Activated naive CD8-positive, alpha-beta T cell treated with anti-CD3 and anti-CD28 coated beads, Interleukin-2, amount 50 U/mL, for 16 hours (primary cell): ENCODE results near the gene ARL14.

Source experiments
- DNase-seq: peaks from one replicate; pipeline ENCODE4 v3.0.0-alpha.2; 2020; ENCODE audit warnings: low read depth, low spot score

Gene ARL14

DNA sequence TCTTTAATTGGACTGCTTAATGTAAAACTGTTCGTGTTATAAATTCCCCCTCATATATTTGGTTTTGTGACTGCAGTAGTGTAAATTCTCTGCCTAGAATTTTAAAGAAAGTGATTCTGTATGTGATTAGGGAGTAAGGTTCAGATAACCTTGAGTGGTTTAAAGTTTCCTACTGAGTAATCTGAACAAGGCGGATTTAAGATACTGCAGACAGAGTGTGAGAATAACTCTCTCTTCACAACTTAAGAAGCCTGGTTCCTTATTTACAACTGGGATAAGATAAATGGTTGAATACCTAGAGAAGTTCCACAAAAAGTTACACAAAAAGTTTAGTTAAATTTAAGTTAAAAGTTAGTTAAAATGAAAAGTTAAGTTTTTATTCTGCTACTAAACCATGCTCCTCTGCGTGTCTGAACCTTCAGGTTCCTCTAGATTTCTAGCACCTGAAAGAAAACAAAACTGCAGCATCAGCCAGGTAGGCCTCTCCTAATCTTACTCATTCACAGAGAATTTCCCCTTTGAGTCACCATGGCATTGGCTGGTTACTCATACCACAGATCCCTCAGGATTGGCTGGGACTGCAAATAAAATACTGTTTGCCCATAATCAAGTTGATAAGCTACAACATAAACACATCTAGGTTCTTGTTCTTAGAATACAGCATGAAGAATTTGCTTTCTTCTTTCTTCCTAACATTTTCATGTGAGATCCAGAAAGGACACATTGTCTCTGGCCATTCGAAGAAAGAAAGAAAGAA lies at the start of gene ARL14:
Gene ARL14, plus strand, starts transcription at position 614 of the 757 bp plus-strand sequence. CDS start 187 bp downstream, outside the sequence.
- no peak for DNase-seq

DNA sequence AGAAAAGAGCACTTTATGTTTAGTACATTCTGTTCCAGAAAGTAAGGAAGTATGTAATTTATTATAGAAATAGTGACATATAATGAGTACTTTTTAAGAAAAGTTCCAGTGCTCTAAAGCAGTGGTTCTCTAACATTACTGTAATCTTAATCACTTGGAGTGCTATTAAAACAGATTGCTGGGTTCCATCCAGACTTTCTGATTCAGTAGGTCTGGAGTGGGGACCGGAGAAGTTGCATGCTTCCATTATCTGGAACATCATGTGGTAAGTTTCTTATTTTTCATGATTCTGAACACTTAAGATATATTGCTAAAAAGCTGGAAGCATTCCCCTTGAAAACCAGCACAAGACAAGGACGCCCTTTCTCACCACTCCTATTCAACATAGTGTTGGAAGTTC lies 47.5 kb upstream of the ARL14 start:
- no peak for DNase-seq

DNA sequence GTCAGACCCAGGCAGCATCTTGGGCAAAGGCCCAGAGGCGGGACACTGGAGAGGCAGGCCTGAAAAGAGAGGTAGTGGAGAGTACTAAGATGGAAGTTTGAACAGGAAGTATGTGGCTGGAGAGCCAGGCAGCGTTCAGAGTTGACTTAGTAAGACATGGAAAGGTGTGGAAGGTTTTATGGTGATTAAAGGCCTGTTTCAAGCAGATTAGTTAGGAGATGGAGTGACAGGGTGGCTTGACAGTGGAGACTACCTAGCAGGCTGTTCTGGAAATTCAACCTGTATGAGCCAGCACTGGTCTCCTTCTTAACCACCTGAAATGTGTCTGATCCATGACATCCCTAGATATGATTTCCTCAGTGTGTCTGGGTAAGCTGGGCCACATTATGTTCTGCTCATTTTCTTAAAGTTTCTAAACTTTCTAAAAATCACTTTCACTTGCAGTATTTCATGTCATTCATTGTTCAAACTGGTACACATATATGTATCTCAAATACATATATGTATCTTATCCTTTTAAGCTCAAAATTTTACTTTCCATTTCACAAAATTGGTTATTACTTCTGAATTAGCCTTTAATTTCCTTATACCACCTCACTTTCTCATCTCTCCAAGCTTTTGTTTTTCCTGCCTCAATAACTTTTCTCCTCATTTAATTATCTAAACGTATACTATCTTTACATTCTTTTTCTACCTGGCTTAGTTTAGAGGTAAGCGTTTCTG lies 43.4 kb upstream of the ARL14 start:
- no peak for DNase-seq

DNA sequence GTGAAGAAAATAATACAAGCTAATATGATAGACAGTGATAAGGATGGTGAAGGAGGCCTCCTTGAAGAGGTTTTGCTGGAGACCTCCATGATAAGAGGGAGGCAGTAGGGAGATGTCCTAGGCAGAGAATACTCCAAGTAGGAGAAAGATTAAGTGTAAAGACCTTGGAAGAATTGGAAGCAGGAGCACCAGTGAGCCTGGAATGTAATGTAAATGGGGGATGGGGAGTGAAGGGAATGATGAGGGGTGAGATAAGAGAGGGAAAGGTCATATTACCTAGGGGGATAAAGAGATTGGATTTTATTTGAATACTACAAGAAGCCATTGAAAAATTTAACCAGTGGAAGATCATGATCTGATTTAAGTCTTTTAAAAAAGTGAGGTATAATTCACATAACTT lies 41.7 kb upstream of the ARL14 start:
- no peak for DNase-seq

DNA sequence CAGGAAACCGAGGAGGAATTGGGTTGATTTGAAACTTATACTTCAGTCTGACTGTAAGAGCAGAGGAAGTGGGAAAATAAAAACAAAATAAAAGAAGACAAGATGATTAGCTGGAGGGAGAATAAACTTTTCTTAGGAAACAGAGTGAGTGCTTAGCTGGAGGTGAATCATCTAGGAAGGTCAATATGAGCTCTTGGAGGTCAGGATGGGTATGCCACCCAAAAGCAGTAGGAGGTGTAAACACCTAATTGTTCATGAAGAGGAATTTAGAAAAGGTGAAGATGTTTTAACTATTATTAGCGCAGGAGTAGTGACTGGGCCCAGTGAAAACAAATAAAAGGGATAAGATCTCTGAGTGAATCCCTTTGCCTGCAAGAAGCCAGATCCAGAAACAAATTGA lies 39.9 kb upstream of the ARL14 start:
- DNase-seq: no peak

DNA sequence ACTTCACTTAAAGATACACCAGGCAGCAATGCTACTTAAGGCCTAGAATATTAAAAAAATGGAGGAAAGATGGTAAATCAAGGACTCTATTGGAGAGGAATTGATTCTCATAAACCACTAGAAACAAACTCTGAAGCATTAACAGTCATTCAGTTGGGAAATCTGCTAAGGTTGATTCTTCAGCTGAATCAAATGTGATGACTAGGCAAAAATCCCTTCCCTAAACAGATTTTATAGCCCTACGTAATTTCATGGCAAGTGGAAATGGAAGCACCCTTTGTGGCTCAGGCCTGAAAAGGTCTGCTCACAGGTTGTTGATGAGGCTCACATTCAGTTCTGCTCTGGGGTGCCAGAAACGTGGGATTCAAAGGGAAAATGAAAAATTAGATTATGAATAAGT lies 38.8 kb upstream of the ARL14 start:
- no peak for DNase-seq

DNA sequence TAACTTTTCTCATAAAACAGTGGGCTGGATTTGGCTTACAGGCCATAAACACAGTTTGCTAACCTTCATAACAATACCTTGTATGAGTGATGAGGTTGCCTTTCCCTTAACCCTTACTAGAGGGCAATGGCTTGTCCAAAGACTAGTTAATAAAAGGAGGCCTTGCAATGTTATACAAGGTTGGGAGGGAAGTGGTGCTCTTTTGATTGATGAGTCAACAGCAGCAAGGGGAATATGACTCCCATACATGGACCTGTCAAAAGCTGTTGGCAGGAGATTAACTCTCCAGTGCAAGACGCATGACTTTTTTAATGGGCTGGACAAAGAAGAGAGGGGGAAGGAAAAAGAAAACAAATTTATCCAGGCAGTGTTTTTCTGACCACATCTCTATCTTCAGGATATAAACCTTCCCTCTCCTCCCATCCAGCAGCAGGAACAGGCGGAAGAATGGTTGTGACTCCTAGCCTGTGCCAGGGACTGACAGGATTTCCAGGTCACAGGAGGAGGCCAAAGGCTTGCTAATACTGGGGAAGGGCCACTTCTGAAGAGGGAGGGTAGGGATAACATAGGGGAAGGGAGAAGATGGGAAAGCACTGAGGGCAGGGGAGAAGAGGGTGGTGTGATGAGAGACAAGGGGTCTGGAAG lies 35.2 kb upstream of the ARL14 start:
- DNase-seq: no peak

DNA sequence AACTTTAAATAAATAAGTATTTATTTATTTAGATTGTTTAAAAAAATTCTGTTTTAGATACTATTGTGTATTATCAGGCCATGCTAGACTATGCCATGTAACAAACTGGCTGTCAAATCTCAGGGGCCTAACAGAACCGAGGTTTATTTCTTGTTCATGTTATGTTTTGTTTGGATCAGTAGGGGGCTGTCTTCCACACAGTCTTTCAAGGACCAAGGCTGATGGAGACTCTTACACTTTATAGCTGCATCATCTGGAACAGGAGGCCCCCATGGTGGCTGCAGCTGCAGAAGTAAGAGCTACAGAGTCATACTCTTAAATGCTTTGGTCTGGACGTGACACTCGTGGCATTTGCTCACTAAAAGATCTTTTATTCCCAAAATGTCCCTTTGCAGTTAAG lies 33.0 kb upstream of the ARL14 start:
- no peak for DNase-seq

DNA sequence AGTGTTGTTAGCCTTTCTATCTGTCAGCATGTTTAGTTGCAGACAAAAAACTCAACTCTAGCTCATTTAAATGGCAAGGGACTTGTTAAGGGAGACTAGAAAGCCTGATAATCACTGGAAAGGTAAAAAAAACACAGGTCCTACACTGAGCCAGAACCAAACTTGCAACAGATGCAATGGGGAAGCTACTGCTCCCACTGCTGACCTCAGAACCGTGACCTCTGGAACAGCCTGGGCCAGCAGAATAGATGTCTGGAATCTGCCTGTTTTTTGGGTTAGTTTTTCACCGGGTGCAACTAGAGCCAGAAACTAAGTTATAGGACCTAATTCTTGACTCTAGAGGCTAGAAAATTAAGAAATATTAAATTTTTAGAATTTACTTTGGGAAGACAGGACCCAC lies 32.5 kb upstream of the ARL14 start:
- DNase-seq: no peak

DNA sequence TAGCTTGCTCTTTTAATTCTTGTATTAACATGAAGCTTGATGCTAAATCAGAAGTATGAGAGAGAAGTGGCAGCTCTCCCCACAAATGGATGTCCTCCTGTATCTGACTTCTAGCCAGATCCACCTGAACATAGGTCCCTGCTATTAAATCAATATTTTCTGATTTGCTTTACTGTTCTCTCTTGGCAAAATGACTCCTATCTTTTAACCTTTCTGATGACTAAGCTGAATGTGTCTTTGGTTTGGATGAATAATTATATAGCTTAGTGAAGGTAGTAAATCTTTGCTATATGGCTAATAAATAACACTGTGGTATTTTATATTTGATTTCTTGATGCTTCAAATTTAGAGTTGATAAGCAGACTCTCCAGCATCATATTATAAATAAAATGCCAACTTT lies 28.3 kb upstream of the ARL14 start:
- no peak for DNase-seq

DNA sequence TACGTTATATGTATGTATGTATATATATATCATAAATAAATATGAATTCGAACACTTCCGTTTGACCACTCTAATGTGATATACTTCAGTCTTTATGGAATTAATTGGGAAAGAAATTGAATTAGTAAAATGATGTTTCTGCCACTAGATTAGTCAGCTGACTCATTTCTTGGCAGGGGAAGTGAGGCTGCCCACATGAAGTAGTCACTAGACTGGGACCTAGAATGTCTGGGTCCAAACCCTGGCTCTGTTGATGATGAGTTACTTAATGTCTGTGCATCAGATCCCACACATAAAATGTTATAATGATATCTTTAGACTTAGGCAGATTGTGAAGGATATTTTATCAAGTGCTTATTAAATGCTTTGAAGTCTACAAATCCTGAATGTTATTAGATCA lies 27.4 kb upstream of the ARL14 start:
- DNase-seq: no peak

DNA sequence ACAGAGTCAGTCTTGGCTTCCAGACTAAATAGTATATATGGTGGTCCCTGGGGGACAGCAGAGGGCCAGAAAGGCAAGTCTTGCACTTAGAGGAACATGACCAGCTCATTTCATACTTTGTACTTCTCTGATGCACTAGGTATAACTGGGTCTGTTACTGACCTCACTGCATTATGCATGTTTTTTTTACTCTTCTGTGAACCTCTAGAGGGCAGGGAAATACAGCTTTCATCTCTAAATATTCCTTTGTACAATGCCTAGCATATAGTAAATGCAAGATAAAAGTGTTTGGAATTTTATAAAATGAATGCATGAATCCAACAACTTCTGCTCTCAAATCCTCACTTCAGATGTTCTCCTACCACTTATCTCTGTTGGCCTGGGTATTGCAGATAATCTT lies 23.4 kb upstream of the ARL14 start:
- DNase-seq: no peak

DNA sequence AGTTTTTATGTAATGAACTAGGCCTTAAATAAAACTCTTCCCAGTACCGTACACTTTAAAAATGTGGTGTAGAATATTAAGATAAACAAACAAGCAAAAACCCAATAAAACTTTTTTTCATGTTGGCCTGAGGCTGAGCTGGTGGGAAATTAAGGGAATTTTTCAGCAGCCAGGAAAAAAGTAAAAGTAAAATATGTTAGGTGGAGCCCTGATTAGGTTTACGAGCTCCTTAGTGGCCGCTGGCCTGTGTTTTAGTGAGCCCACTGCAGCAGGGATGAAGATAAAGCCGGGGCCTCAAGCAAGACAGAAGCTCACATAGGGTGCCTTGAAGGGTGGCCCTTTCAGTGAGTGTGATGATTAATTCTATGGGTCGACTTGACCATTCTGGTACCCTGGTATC lies 16.1 kb upstream of the ARL14 start:
- DNase-seq: no peak

DNA sequence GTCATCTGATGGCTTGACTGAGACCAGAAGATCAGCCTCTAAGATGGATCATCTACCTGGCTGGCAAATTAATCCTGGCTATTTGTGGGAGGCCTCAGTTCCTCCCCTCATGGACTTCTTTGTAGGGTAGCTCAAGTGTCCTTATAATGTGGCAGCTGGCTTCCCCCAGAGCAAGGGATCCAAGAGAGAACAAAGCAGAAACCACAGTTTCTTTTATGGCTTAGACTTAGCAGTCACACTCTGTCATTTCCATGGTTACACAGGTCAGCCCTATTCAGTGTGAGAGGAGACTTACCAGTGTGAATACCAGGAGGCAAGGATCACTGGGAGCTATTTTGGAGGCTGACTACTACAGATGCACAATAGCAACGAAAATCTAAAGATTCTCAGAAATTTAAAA lies 15.3 kb upstream of the ARL14 start:
- DNase-seq: no peak

DNA sequence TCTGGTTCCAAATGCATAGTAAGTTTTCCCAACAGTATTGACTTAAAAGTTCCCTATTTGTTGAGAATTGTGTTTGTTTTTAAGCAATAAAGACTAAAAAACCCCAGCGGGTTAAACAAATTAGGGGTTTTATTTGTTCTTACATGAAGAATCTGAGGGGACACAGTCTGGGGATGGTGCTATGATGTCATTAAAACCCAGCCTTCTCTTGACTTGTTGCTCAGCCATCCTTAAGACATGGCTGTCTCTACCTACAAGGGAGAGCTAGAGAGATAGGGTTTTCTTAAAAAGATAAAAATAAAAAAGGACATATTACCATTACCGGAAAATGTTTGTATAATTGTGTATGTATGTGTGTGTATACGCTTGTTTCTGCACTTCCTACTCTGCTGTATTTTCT lies 11.7 kb upstream of the ARL14 start:
- no peak for DNase-seq

DNA sequence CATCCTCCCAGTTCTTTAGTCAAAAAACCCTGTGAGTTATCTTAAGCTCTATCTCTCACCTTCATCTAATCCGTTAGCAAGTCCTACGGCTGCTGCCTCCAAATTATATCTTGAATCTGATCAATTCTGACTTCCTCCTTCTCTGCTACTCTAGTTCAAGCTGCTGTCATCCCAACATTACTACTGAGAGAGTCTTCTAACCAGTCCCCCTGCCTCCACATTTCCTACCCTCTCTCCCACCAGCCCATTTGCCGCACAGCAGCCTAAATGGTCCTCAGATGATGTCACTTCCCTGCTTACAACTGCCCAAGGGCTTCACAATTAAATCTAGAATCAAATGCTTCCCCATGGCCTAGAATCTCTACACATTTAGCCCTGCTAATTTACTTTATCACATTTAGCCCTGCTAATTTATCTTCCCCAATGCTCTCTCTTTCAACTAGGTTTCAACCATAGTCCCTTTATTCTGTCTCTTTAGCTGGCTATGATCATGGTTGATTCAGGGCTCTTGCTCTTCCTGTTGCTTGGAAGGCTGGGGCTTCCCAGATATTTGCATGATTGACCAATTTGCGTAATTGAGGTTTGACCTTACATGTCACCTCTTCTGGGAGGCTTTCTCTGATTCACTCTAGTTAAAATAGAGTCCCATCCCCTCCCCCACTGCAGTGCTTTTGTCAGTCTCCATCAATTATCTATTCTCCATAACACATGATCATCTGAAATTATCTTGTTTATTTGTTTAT lies 11.0 kb upstream of the ARL14 start:
- no peak for DNase-seq

DNA sequence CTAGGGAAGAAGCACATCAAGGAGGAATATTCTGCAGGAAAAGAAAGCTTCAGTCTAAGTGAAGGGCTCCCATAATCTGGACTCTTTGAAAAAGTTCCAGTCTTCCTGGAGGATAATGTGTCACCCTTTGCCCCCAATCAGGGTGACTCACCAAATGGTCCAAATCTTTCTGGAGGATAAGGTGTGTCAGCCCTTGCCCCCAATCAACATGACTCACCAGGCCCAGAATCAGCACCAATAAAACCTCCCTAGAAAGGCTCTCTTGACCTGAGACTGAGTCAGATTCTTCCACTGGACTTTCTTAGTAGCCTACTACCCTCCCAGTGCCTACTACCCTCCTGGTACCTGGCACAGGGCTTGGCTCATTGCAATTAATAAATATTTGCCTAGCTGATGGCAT lies 9.5 kb upstream of the ARL14 start:
- no peak for DNase-seq

DNA sequence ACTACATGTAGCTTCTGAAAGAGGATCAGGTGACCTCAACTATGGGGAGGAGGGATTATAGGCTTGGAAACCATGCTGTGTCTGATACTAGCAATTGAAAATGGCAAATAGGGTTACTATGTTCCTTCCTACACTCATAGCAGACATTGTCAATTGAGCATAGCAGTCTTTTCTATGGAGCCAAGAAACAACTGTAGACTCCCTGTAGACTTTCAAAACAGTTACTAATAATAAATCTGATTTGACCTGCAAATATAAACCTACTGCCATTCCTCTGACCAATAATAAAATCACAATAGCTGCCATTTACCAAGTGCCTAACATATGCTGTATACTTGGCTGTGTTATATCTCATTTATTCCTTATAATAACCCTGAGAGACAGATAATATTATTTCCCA lies 8.5 kb upstream of the ARL14 start:
- DNase-seq: no peak

DNA sequence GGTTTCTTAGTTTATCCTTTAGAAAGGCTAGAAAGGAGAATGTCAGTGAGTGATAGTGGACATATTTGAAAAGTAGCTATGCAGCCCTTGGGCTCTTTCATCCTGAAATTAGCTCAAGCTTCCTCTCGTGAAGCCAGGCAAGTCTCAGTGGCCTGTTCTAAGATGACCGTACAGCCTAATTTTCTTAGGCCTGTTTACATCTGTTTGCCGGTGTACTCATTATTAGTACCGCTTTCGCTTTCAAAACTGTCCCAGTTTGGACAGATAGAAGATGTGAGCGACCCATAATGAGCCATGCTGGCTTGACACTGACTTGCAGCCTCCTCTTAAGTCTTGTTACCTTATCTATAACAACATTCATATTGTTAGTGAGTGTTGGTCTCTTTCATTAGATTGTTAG lies 5.7 kb upstream of the ARL14 start:
- DNase-seq: no peak

DNA sequence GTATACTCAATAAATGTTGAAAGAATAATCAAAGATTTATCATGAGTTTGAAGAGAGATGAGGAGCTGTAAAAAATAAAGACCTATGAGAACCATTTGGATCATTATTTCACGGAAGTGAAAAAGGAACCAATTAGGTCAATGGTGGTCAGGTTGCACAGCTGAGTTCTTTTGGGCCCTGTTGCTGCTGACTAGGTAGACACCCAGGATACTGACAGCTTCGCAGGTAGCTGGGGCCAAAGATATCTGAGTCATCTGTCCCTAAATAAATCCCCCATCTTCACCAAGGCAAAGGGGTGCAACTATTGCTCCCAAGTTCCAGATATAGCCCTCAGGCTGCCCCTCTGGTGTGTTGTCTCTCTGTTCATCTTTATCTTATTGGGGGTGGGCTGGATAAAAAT lies 5.0 kb upstream of the ARL14 start:
- no peak for DNase-seq

DNA sequence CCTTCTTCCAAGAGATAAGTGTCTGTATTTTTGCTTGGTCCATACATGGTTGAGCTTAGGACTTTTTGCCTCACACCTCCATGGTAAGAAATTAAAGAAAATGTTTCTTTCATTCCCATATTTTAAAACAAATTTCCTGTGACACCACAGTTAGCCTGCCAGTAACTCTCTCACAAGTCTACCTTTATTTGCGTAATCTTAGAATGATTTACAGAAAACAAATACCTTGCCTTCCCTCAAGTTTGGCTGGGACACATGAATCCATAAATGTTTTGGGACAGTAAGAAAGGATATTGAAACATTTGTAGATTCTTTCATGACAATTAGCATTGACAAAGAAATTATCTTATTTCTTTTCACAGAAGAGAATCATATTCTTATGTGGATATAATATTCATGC lies 3.8 kb upstream of the ARL14 start:
- no peak for DNase-seq

DNA sequence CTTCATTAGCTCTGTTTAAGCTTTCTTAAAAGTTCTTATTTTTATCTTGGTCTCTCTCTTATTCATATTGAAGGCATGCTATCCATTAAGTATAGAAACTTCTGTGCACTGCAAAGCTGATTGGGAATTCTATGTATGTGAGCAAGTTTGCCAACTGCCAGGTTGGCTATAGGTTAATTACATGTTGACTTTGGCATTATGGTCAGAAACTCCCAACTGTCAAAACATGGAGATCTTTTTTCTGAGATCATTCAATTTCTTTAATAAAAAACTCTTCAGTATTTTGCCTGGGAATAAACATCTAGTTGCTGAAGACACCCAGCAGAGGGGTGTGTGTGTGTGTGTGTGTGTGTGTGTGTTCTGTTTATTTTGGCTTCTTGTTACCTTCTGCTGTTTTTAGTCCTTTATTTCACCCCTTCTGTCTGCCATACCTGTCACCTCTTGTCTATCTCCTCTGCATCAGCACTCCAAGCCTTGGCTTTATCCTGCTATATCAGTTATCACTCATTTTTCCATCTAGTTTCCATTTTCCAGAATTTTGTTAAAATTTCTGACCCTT lies 1.3 kb upstream of the ARL14 start:
- no peak for DNase-seq
